Fibroblast of skin of left biceps (primary cell): Measurements from ENCODE around the gene MAMSTR.
"Not testable (repeated sequence)": the region's sequence is repeated elsewhere in the genome, so short reads cannot be mapped to it uniquely, and the experiment has no call there.

Source experiments
- DNase-seq, 2 experiments: peaks; one replicate each; pipeline ENCODE4 v3.0.0-alpha.2; 2013; ENCODE audit warnings: low read depth in 2 of 2

The MAMSTR gene

DNA sequence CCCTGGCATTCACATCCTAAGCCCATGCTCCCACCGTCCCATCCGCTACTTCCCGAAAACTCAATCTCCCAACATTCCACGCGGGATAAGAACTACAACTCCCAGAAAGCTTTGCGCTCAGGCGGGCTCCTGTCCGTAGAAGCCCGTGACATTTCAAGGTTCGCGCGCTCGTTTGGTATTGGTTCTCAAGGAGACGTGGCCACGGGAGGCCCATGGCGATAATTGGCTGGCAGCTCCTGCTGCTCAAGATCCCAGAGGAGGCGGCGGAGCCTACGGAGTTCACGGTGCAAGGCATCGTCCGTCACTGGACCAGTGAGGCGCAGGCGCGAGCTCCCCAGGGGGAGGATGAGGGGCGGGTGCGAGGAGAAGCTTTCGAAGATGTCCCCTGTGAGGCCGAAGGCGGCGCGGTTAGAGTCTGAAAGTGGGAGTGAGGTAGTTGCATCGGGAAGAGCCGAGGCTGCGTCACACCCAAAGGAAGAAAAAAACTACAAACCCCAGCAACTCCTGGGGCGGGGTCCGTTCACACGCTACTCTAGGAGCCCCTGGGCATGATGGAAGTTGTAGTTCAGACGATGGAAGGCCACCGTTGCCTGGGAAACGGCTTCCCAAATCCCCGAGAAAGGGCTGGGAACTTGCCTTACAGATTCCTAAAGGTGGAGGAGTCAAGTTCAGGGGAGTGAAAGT lies 1.2 kb upstream of the MAMSTR start:
- peak; percentile 97 to 98 for DNase-seq

DNA sequence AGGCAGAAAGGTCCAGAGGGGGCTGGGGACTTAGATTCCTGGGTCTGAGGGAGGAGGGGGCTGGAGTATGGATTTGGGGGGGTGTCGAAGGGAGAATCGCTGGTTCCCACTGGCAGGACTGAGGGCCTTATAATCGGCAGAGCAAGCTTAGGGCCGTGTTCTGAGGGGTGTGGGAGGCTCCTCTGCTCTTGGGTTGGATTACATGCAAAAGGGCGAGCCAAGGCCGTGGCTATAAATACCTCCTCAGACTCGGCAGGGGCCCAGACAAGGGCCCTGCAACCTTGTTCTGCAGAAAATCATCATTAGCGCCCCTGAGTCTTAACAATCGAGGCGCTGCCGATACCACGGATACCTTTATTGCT lies 707 bp upstream of the MAMSTR start:
- no peak for DNase-seq

DNA sequence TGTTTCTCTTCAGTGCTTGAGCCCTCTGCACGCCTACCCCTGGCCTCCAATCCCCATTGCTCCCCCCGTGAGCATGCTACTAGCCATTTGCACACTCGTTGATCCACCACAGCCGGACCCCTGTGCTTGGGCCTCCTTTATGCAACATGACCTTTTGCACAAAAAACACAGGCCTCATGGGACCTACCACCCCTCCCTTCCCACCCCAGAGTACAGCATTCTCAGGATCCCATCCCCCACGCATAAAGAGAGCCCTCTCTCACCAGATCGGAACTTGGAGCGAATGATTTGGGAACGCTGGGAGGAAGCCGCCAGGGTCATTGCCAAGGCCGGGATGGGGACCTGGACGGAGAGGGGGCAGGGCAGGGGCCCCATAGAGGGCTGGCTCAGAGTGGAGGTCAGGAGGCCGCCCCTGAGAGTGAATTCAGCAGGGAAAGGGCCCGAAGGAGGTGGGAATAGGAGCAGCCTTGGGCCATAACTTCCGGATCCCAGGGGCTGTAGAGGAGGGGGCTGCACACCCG lies 754 bp downstream of the MAMSTR start:
- no peak for DNase-seq

DNA sequence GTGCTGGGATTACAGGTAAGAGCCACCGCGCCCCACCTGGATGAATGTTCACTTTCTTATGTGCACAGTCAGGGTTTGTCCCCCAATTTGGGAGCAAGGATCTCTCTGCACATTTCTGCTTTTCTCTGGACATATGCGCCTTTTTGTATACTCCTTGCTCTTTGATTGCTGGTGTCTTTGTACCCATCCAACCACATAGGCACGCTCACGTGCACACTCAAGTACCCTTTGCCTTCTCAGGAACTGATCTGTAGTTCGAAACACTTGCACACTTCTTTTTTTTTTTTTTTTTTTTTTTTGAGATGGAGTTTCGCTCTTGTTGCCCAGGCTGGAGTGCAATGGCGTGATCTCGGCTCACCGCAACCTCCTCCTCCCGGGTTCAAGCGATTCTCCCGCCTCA lies 1.4 kb downstream of the MAMSTR start:
- not testable (repeated sequence) for DNase-seq

DNA sequence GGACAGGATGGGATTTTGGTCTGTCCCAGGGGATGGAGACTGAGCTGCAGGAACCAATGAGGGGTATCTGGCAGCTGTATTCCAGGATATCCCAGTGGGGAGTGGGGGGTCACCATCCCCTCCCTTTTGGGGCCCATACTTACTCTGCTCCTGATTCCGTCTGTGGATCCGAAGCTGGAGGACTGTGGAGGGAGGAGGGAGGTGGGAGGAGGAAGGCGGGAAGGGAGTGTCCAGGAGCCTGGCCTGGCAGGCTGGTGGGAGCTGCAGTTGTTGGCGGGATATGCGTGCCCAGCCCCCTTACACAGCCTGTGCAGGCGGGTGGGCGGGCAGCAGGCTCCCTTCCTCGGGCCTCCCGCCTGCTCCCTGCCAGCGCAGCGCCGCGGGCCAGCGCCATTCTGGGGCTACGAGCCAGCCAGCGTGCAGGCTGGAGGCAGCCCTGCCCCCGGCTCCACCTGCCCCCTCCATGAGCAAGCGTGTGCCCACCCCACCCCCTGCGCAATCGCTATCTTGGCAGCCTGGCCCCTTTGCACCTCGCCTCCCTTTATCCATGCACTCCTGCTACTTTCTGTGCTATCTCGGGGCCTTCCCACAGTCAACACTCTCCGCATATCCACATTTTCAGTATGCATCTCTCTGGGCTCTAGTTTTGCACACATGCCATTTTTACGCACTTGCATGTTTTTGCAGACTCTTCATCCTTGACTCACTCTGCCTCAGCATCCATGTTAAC lies 2.8 kb downstream of the MAMSTR start:
- DNase-seq: no peak

DNA sequence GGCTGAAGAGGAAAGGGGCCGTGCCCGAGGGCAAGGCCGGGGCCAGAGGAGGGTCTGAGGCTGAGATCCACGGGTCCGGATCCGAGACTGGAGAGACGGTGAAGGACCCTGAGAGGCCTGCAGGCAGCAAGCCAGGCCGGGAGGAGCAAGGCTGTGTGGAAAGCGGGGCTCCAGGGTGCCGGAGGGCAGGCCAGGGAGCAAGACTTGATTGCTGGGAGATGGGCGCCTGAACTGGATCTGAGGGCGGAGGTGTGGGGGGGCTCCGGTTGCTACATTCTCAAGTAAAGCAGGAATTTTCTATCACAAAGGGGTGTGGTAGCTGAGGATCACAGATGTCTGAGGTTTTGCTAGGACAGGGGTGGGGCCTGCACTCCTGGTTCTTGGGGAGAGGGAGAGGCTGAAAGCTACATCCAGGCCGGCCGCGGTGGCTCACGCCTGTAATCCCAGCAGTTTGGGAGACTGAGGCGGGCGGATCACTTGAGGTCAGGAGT lies 3.8 kb downstream of the MAMSTR start:
- DNase-seq: no peak

- no peak for DNase-seq
These were observed 4.5 kb downstream of the MAMSTR start for GRCh38 chr19:48714759-48715675.

- DNase-seq: peak; percentile 99
These were observed 5.4 kb downstream of the MAMSTR start for GRCh38 chr19:48713864-48714755.

DNA sequence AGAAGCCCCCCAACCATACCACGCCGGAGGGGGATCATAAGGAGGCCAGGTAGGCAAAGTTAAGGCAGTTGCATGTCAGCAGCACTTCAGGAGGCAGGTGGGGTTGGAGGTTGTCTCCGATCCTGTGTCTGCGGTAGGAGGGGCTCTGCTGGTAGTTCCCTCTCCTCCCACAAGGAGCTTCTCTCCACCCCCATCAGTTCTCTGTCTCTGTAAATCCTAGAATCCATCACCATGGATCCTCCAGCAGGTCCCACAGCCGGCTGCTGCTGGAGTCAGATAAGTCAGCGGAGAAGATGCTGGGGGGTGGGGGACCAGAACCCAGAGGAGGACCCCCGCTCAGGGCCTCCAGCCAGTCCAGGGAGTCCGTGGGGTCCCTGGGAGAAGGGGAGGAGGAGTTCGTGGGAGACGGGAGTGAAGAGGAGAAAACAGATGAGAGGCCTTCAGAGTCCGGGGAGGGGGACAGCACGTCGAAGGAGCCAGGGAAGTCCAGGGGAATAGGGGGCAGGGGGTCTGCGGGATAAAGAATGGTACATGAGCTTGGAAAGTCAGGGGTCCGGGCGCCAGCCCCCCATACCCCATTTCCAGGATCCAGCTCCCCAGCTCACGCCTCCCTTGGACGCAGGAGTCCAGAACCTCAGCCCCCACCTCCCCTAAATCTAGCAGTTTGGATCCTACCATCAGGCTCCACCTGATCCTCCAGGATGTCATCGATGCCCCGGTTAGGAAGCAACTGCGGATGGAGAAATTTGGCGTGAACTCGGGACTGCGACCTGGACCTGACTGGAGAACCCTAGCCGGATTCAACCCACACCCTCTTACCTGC lies 6.3 kb downstream of the MAMSTR start:
- DNase-seq: no peak

DNA sequence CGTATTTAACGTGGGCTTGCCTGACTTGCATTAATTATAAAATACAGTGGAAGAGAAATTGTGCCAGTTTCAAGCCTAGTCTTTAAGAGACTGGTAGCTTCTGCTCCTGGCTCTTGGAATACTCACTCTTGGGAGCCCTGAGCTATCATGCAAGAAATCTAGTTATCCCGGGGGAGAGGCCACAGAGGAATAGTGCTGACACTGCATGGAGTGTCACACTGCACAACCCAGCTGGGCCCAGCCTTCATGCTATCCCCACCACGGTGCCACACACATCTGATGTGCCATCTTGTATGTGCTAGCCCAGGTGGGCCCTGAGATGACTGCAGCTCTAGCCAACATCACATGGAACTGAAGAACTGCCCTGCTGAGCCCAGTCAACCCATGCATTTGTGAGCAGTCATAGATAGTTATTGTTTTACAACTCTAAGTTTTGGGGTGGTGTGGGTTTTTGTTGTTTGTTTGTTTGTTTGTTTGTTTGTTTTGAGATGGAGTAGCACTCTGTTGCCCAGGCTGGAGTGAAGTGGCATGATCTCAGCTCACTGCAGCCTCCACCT lies 8.3 kb downstream of the MAMSTR start:
- DNase-seq: no peak

DNA sequence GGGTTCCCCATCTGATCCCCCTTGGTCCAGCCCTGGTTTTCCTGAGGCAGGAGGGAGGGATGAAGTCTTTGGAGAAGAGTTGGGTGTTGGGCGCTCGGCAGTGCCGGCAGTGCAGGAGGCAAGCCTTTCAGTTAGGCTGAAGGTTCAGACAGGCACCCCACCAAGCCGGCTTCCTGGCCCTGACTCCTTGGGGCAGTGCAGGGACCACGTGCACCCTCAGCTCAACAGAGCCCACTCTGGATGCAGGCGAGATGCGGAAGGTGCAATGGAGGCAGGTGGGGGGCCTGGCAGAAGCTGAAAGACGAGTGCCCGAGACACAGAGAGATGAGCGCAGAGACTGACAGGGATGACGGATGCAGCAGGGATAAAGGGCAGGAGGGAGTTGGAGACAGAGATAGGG lies 11.1 kb downstream of the MAMSTR start:
- no peak for DNase-seq

DNA sequence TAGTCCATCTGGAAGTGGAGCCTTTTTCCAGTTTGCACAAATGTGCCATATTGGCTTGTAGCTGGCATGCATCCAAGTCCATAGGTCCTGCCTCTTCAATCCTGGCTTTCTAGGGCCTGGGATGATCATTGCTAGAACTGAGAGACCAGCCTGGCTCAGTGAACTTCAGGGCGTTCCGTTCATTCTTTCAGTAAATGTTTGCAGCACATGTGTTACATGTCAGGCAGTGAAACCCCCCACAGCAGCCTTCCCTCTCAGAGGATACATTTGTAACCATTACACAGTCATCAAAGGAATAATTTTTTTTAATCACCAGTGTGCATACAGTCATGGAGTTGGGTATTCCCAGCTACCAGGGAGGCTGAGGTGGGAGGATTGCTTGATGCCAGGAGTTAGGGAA lies 14.1 kb downstream of the MAMSTR start:
- DNase-seq: no peak

GRCh38 chr19:48703316-48703715 lies 16.2 kb downstream of the MAMSTR start:
- DNase-seq: no peak

- no peak for DNase-seq
These were observed 16.8 kb downstream of the MAMSTR start for GRCh38 chr19:48702701-48703100.

- DNase-seq: peak in 1 of 2 experiments; percentile 42
These were observed 21.5 kb downstream of the MAMSTR start for GRCh38 chr19:48698046-48698445.

DNA sequence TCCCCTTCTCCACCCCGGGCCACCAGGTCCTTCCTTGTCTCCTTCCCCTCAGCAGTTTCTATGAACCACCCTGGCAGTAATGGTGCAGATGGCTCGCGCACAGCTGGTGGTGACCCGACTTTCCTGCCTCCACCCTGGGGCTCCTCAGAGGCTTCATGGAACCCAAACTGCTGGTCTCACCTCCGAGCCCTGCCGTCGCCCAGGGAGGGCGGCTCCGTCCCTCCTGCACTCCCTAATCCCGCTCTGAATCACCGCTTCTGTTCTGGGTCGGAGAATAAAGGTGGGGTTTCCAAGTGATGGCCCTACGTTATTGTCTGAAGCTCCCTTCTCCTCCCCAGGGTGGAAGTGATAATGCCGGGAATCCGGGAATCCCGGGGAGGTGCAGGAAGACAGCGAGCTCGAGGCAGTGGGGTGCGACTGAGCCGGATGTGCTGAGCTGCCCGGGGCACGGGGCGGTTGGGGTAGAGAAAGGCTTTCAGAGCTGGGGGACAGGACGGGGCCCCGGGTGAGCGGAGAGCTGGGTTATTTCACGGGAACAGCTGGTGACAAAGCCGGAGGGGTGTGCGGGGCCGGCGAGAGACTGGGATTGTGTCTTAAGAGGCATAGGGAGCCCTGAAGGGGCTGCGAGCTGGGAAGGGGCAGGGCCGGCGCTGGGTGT lies 23.0 kb downstream of the MAMSTR start:
- DNase-seq: no peak

- DNase-seq: no peak
These were observed 23.7 kb downstream of the MAMSTR start, which contains the start of gene FUT2 for GRCh38 chr19:48695743-48696352. TSS of gene FUT2 (plus strand) at chr19:48695971. CDS start at chr19:48702957, 6,986 bp downstream.

DNA sequence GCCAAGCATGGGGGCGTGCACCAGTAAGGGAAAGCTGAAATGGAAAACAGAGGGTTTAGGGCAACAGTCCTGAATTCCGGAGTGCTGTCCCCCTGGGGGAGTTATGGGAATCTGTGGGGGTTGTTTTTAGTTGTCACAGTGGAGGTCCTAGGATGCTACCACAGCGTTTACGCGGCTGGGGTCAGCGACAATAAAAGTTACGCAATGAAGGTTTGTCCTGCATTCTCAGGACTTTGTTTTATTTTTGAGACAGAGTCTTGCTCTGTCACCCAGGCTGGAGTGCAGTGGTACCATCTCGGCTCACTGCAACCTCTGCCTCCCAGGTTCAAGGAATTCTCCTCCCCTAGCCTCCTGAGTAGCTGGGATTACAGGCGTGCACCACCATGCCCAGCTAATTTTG lies 25.9 kb downstream of the MAMSTR start:
- not testable (repeated sequence) for DNase-seq

- no peak for DNase-seq
These were observed 30.1 kb downstream of the MAMSTR start for GRCh38 chr19:48689449-48689848.
